Right atrium auricular region (tissue), 2 donors: Measurements from ENCODE around the gene NAV3. TPM values are rescaled to one million over a fixed set of nuclear protein-coding genes. Genes with fewer than 3 reads are reported as not detected.

Source experiments
- DNase-seq: peaks from one replicate; pipeline ENCODE4 v3.0.0-alpha.2; 2019; ENCODE audit warnings: low spot score
- H3K27ac ChIP-seq, 2 donors: fragments of 200-600 bp; sonication (generic); 1 replicate in 1 of 2; 2 replicates in 1 of 2; pipeline ENCODE4 v1.5.1; 2016 to 2019
- H3K27me3 ChIP-seq, 2 donors: fragments of 200-600 bp; sonication (generic); one replicate each; pipeline versions ENCODE4 v1.5.1 to v1.6.0; 2017 to 2019
- H3K36me3 ChIP-seq: fragments of 200-600 bp; sonication (generic); one replicate; pipeline ENCODE4 v1.5.1; 2016
- H3K4me1 ChIP-seq, 2 donors: fragments of 200-600 bp; sonication (generic); one replicate each; pipeline versions ENCODE4 v1.5.1 to v1.6.0; 2017 to 2019
- H3K4me3 ChIP-seq, 2 donors: fragments of 200-600 bp; sonication (generic); 1 replicate in 1 of 2; 2 replicates in 1 of 2; pipeline ENCODE4 v1.5.1; 2017 to 2019; ENCODE audit warnings: mild to moderate bottlenecking in 1 of 2, moderate library complexity in 1 of 2
- H3K9me3 ChIP-seq, 2 donors: fragments of 200-600 bp; sonication (generic); one replicate each; pipeline ENCODE4 v1.5.1; 2019
- CTCF ChIP-seq, 2 donors: fragments of 200-600 bp; sonication (generic); IDR thresholded peaks; one replicate each; pipeline ENCODE4 v1.5.1; 2019; ENCODE audit warnings: antibody characterized with exemption in 2 of 2
- total RNA-seq, 2 donors: library from RNA; depleted of rRNA; stranded (reverse); fragments of >200 nt; gene quantifications; one replicate each; pipeline ENCODE4 v1.1.0, GENCODE V29; 2016

Gene NAV3
- total RNA-seq, 2 donors from 2014 or later = 4.4 to 5.1 TPM

GRCh38 chr12:78035901-78036606, 205.4 kb downstream of the NAV3 start:
- Histone ChIP-seq H3K36me3 (no peaks in the 10 kb centered on the region), H3K9me3 (no peaks in the 10 kb centered on the region), H3K27me3 (no peaks in the 10 kb centered on the region), H3K27ac (no peak overlapping the region), H3K4me1 (no peaks in the 10 kb centered on the region), H3K4me3 (no peak overlapping the region)
- DNase-seq = no peak
- TF ChIP-seq CTCF (IDR thresholded peaks at IDR 0.05) = no peak

GRCh38 chr12:78036874-78037273, 206.2 kb downstream of the NAV3 start:
- Histone ChIP-seq H3K27ac (no peak overlapping the region), H3K9me3 (no peaks in the 10 kb centered on the region), H3K4me1 (no peaks in the 10 kb centered on the region), H3K4me3 (no peak overlapping the region), H3K36me3 (no peaks in the 10 kb centered on the region), H3K27me3 (no peaks in the 10 kb centered on the region)
- TF ChIP-seq CTCF (IDR thresholded peaks at IDR 0.05) = no peak
- no peak for DNase-seq

GRCh38 chr12:78037707-78038106, 207.0 kb downstream of the NAV3 start:
- DNase-seq = no peak
- no peaks in the 10 kb centered on the region for H3K36me3 ChIP-seq
- no peak overlapping the region for H3K4me3 ChIP-seq
- H3K4me1 ChIP-seq = no peaks in the 10 kb centered on the region
- no peaks in the 10 kb centered on the region for H3K27me3 ChIP-seq
- no peak overlapping the region for H3K27ac ChIP-seq
- H3K9me3 ChIP-seq = no peaks in the 10 kb centered on the region
- no peak for TF ChIP-seq CTCF (IDR thresholded peaks at IDR 0.05)

- no peak for DNase-seq
- no peak for TF ChIP-seq CTCF (IDR thresholded peaks at IDR 0.05)
- Histone ChIP-seq H3K27me3 (no peaks in the 10 kb centered on the region), H3K9me3 (no peaks in the 10 kb centered on the region), H3K4me3 (no peak overlapping the region), H3K36me3 (no peaks in the 10 kb centered on the region), H3K4me1 (no peaks in the 10 kb centered on the region), H3K27ac (no peak overlapping the region)
These were observed 207.8 kb downstream of the NAV3 start for GRCh38 chr12:78038541-78038940.

GRCh38 chr12:78038986-78039385, 208.3 kb downstream of the NAV3 start:
- Histone ChIP-seq H3K27me3 (no peaks in the 10 kb centered on the region), H3K4me3 (no peak overlapping the region), H3K36me3 (no peaks in the 10 kb centered on the region), H3K27ac (no peak overlapping the region), H3K9me3 (no peaks in the 10 kb centered on the region), H3K4me1 (no peaks in the 10 kb centered on the region)
- DNase-seq = no peak
- no peak for TF ChIP-seq CTCF (IDR thresholded peaks at IDR 0.05)

- Histone ChIP-seq H3K9me3 (no peaks in the 10 kb centered on the region), H3K36me3 (no peaks in the 10 kb centered on the region), H3K4me3 (no peak overlapping the region), H3K27me3 (no peaks in the 10 kb centered on the region), H3K4me1 (no peaks in the 10 kb centered on the region), H3K27ac (no peak overlapping the region)
- TF ChIP-seq CTCF (IDR thresholded peaks at IDR 0.05) = no peak
- no peak for DNase-seq
These were observed 209.4 kb downstream of the NAV3 start for GRCh38 chr12:78040111-78040510.
